CD4-positive, alpha-beta memory T cell (primary cell): ENCODE results near the gene CAMTA1. TPM values are rescaled to one million over a fixed set of nuclear protein-coding genes. Genes with fewer than 3 reads are reported as not detected.
"Not testable (repeated sequence)": the region's sequence is repeated elsewhere in the genome, so short reads cannot be mapped to it uniquely, and the experiment has no call there.

Experiments
- CTCF ChIA-PET: fragments of 350-600 bp; sonication (Branson Sonifier 250); formaldehyde crosslinking; loops from one replicate; lab custom pipeline; 2021; ENCODE audit warnings: inconsistent platforms; ENCODE audit not compliant: partially characterized antibody; lab: Charles Lee
- POLR2A ChIA-PET: fragments of 350-600 bp; sonication (Branson Sonifier 250); formaldehyde crosslinking; loops from one replicate; lab custom pipeline; 2021; ENCODE audit not compliant: partially characterized antibody; lab: Charles Lee
- DNase-seq, 5 donors: peaks; one replicate each; pipeline versions ENCODE4 v3.0.0 to v3.0.0-alpha.2; 2020 to 2022; ENCODE audit warnings: mixed read lengths in 1 of 5
- H3K27ac ChIP-seq: one replicate; pipeline ENCODE4 v1.7.0; 2013; ENCODE audit warnings: low read depth, low read length
- H3K27me3 ChIP-seq: 2 replicates; pipeline ENCODE4 v1.7.0; 2013; ENCODE audit warnings: mild to moderate bottlenecking, low read length, moderate library complexity; ENCODE audit not compliant: insufficient read depth
- H3K36me3 ChIP-seq: 2 replicates; pipeline ENCODE4 v1.7.0; 2013; ENCODE audit warnings: mild to moderate bottlenecking, low read length, moderate library complexity; ENCODE audit not compliant: insufficient read depth
- H3K4me1 ChIP-seq: 2 replicates; pipeline ENCODE4 v1.7.0; 2013; ENCODE audit warnings: mild to moderate bottlenecking, low read length, moderate library complexity; ENCODE audit not compliant: insufficient read depth
- H3K4me3 ChIP-seq, 2 donors: one replicate each; pipeline ENCODE4 v1.7.0; 2013; ENCODE audit warnings: low read length in 2 of 2, mild to moderate bottlenecking in 1 of 2
- H3K9me3 ChIP-seq, 2 donors: one replicate each; pipeline ENCODE4 v1.7.0; 2013; ENCODE audit warnings: low read length in 2 of 2, control low read depth in 1 of 2; ENCODE audit not compliant: control insufficient read depth in 1 of 2
- H3K27ac Mint-ChIP-seq, 7 donors: one replicate each; pipeline ENCODE4 v1.8.0; 2020 to 2021; ENCODE audit warnings: mixed read lengths in 7 of 7, mild to moderate bottlenecking in 6 of 7, inconsistent platforms in 3 of 7, moderate library complexity in 3 of 7
- H3K27me3 Mint-ChIP-seq, 2 donors: one replicate each; pipeline ENCODE4 v1.8.0; 2020 to 2021; ENCODE audit warnings: mixed read lengths in 2 of 2
- H3K36me3 Mint-ChIP-seq, 2 donors: one replicate each; pipeline ENCODE4 v1.8.0; 2020 to 2021; ENCODE audit warnings: mixed read lengths in 2 of 2, inconsistent platforms in 1 of 2, mild to moderate bottlenecking in 1 of 2
- H3K4me1 Mint-ChIP-seq, 4 donors: one replicate each; pipeline ENCODE4 v1.8.0; 2020 to 2021; ENCODE audit warnings: mixed read lengths in 4 of 4, mild to moderate bottlenecking in 1 of 4
- H3K4me3 Mint-ChIP-seq, 8 donors: one replicate each; pipeline ENCODE4 v1.8.0; 2020 to 2021; ENCODE audit warnings: mixed read lengths in 8 of 8, mild to moderate bottlenecking in 7 of 8, moderate library complexity in 6 of 8, inconsistent platforms in 3 of 8
- H3K9me3 Mint-ChIP-seq, 8 donors: one replicate each; pipeline ENCODE4 v1.8.0; 2020 to 2021; ENCODE audit warnings: mixed read lengths in 8 of 8, mild to moderate bottlenecking in 5 of 8, inconsistent platforms in 3 of 8, moderate library complexity in 1 of 8
- intact Hi-C: fragments of 100-400 bp; cut with micrococcal nuclease; formaldehyde crosslinking; loops from one replicate; pipeline ENCODE4 v1.15.1; 2023
- polyA plus RNA-seq, 2 donors: library from polyadenylated mRNA; unstranded; fragments of 300-500 nt; fragmentation: Illumina TruSeq; gene quantifications; one replicate each; pipeline ENCODE4 v1.2.3, GENCODE V29; 2021
- total RNA-seq, 2 experiments: library from RNA; stranded (reverse); gene quantifications; one replicate each; pipeline ENCODE4 v1.2.3, GENCODE V29; 2021

The CAMTA1 gene
- total and polyA plus RNA-seq, 4 experiments from 2014 or later: 39.1 to 118 (median 59.9) TPM

- CTCF ChIA-PET: no interaction called here
- no peak overlapping the region for H3K27ac ChIP-seq
These were observed 589.4 kb downstream of the CAMTA1 start for GRCh38 chr1:7374563-7375160.

DNA sequence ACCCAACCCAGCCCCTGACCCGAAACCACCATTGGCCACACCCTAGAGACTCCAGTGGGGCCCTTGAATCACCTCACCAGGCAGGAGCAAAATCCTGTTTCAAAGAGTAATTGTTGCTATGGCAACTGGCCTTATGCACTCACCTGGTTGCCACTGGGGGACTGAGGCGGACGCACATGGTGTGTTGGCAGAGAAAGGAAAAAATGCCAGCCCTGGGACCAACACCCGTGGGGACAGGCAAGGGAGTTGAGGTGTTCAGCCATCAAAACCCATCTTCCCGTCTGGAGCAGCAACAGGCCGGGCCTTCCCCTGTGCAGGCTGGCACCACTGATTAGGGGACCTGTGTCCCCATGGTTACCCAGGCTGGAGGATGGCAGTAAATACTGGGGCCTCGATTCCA is 590.1 kb downstream of the CAMTA1 start:
- Mint-ChIP-seq H3K4me3 (no peak overlapping the region), H3K27ac (no peak overlapping the region), H3K27me3 (peaks cover 3 to 13% of the 10 kb centered on the region in 2 donors), H3K9me3 (no peaks in the 10 kb centered on the region), H3K36me3 (no peaks in the 10 kb centered on the region), H3K4me1 (no peaks in the 10 kb centered on the region)
- ChIA-PET POLR2A (no interaction called here), CTCF (no interaction called here)
- H3K9me3 ChIP-seq: no peaks in the 10 kb centered on the region
- no peaks in the 10 kb centered on the region for H3K27me3 ChIP-seq
- H3K4me3 ChIP-seq: no peak overlapping the region
- intact Hi-C loops: no loop called here
- no peaks in the 10 kb centered on the region for H3K36me3 ChIP-seq
- H3K4me1 ChIP-seq: no peaks in the 10 kb centered on the region
- H3K27ac ChIP-seq: no peak overlapping the region
- no peak for DNase-seq

More at GRCh38 chr1:7374563-7375160, 589.4 kb downstream of the CAMTA1 start:
- Histone ChIP-seq H3K4me1 (no peaks in the 10 kb centered on the region), H3K36me3 (no peaks in the 10 kb centered on the region), H3K27me3 (no peaks in the 10 kb centered on the region), H3K9me3 (no peaks in the 10 kb centered on the region), H3K4me3 (no peak overlapping the region)
- POLR2A ChIA-PET: no interaction called here
- intact Hi-C loops: no loop called here
- Mint-ChIP-seq H3K4me3 (no peak overlapping the region), H3K4me1 (no peaks in the 10 kb centered on the region), H3K9me3 (no peaks in the 10 kb centered on the region), H3K27ac (no peak overlapping the region), H3K36me3 (no peaks in the 10 kb centered on the region), H3K27me3 (peaks cover 3 to 13% of the 10 kb centered on the region in 2 donors)
- no peak for DNase-seq

- Histone ChIP-seq H3K4me1 (no peaks in the 10 kb centered on the region), H3K4me3 (no peak overlapping the region), H3K36me3 (no peaks in the 10 kb centered on the region), H3K27ac (no peak overlapping the region), H3K27me3 (no peaks in the 10 kb centered on the region), H3K9me3 (no peaks in the 10 kb centered on the region)
- no peak for DNase-seq
- peaks cover 3 to 13% of the 10 kb centered on the region in 2 donors for H3K27me3 Mint-ChIP-seq
- H3K4me1 Mint-ChIP-seq: no peaks in the 10 kb centered on the region
- no peak overlapping the region for H3K4me3 Mint-ChIP-seq
- ChIA-PET CTCF (no interaction called here), POLR2A (no interaction called here)
- no peak overlapping the region for H3K27ac Mint-ChIP-seq
- no peaks in the 10 kb centered on the region for H3K36me3 Mint-ChIP-seq
- H3K9me3 Mint-ChIP-seq: no peaks in the 10 kb centered on the region
- intact Hi-C loops: no loop called here
These were observed 590.8 kb downstream of the CAMTA1 start for GRCh38 chr1:7375781-7376660.

DNA sequence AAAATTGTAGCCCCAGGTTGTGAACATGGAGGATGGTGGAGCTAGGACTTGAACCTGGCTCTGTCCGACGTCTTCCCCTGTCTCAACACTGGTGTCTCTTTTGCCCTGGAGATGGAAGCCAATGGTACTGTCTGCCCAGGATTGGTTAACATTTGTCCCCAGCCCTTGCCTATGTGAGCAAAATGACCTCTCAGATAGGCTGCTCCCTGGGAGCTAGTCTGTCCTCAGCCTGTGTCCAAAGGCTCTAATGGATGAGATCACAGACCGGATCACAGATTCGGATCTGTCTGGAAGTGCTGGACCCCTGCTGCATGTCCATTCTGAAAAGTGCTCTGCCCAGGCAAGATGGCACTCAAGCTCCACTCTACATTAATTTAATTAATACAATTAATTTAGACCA is 591.4 kb downstream of the CAMTA1 start:
- Mint-ChIP-seq H3K9me3 (peaks cover 0 to under 1% (median 0%) of the 10 kb centered on the region in 8 donors), H3K27ac (no peak overlapping the region), H3K27me3 (peaks cover 3 to 13% of the 10 kb centered on the region in 2 donors), H3K4me1 (no peaks in the 10 kb centered on the region), H3K36me3 (no peaks in the 10 kb centered on the region), H3K4me3 (no peak overlapping the region)
- H3K9me3 ChIP-seq: no peaks in the 10 kb centered on the region
- no peaks in the 10 kb centered on the region for H3K4me1 ChIP-seq
- no peaks in the 10 kb centered on the region for H3K27me3 ChIP-seq
- POLR2A ChIA-PET: no interaction called here
- no peak for DNase-seq
- H3K27ac ChIP-seq: no peak overlapping the region
- intact Hi-C loops: no loop called here
- no peaks in the 10 kb centered on the region for H3K36me3 ChIP-seq
- no peak overlapping the region for H3K4me3 ChIP-seq
- CTCF ChIA-PET: no interaction called here

- POLR2A ChIA-PET: no interaction called here
- Mint-ChIP-seq H3K27me3 (peaks cover 4 to 14% of the 10 kb centered on the region in 2 donors), H3K4me3 (no peak overlapping the region), H3K36me3 (no peaks in the 10 kb centered on the region), H3K9me3 (peaks cover 0 to 7% (median 3%) of the 10 kb centered on the region in 8 donors), H3K4me1 (no peaks in the 10 kb centered on the region), H3K27ac (no peak overlapping the region)
- intact Hi-C loops: no loop called here
- Histone ChIP-seq H3K27ac (no peak overlapping the region), H3K27me3 (no peaks in the 10 kb centered on the region), H3K9me3 (no peaks in the 10 kb centered on the region), H3K4me1 (no peaks in the 10 kb centered on the region), H3K36me3 (no peaks in the 10 kb centered on the region), H3K4me3 (no peak overlapping the region)
- no peak for DNase-seq
- CTCF ChIA-PET: no interaction called here
These were observed 593.3 kb downstream of the CAMTA1 start for GRCh38 chr1:7378346-7379130.

- DNase-seq: no peak
- H3K4me1 ChIP-seq: no peaks in the 10 kb centered on the region
- POLR2A ChIA-PET: no interaction called here
- Mint-ChIP-seq H3K27me3 (peaks cover 4 to 12% of the 10 kb centered on the region in 2 donors), H3K9me3 (peaks cover 0 to 8% (median 3%) of the 10 kb centered on the region in 8 donors), H3K4me3 (no peak overlapping the region), H3K27ac (no peak overlapping the region), H3K36me3 (no peaks in the 10 kb centered on the region), H3K4me1 (no peaks in the 10 kb centered on the region)
- no peaks in the 10 kb centered on the region for H3K36me3 ChIP-seq
- intact Hi-C loops: no loop called here
- H3K9me3 ChIP-seq: no peaks in the 10 kb centered on the region
- H3K27ac ChIP-seq: no peak overlapping the region
- CTCF ChIA-PET: no interaction called here
- H3K27me3 ChIP-seq: no peaks in the 10 kb centered on the region
- H3K4me3 ChIP-seq: no peak overlapping the region
These were observed 594.3 kb downstream of the CAMTA1 start for GRCh38 chr1:7379441-7379971.

DNA sequence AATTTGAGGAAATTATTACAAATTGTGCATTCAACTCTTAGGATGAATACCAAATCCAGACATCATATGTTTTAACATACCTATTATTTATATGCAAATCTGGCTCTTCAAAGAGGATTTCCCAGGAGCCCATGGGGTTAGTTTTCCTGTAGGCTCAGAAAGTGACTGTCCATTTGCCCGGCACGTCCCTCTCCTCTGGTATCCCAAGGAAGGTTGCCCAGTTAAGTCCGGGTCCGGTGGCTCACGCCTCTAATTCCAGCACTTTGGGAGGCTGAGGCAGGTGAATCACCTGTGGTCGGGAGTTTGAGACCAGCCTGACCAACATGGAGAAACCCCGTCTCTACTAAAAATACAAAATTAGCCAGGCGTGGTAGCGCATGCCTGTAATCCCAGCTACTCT is 594.8 kb downstream of the CAMTA1 start:
- H3K27ac ChIP-seq, H3K4me1 Mint-ChIP-seq, H3K36me3 Mint-ChIP-seq, POLR2A ChIA-PET, H3K4me3 Mint-ChIP-seq, H3K36me3 ChIP-seq, H3K27me3 ChIP-seq, CTCF ChIA-PET, H3K4me3 ChIP-seq, intact Hi-C loops, H3K9me3 ChIP-seq, H3K9me3 Mint-ChIP-seq, DNase-seq, H3K27ac Mint-ChIP-seq, H3K4me1 ChIP-seq: not testable (repeated sequence)
- peaks cover 4 to 11% of the 10 kb centered on the region in 2 donors for H3K27me3 Mint-ChIP-seq
